SKM-1 (cell line): ENCODE results near the gene IFI27L2.

Experiments used
- DNase-seq: peaks from one replicate; lab custom pipeline; 2025; ENCODE audit not compliant: unreplicated experiment; lab: John Stamatoyannopoulos, UW

The IFI27L2 gene

GRCh38 chr14:94153750-94154342 lies 24.4 kb upstream of the IFI27L2 start:
- DNase-seq, result no peak

GRCh38 chr14:94152676-94153075 lies 23.3 kb upstream of the IFI27L2 start:
- DNase-seq, result no peak

DNA sequence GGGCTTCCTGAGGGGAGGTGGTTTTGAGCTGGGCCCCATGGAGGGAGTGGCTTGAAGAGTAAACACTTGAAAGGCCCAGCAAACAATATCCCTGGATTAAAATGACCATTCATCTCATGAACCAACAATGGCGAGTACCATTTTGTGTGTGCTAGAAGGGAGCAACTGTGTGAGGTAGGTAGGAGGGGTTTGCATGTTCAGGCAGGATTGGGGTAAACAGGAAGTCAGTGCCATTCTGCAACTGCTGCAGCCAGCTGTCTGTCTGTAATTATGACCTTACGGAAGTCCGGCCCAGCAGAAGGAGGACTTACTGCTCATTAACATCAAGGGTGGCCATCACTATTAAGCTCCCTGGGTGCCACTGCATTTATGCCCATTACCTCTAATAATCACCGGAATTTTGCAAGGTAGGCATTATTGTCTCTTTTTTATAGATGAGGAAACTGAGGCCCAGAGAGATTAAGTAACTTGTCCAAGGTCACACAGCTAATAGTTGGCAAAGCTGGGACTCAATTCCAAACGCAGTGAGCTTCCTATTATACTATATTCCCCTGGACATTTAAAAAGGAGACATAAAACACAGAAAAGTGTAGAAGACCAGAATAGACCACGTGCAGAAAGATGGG lies 16.6 kb upstream of the IFI27L2 start:
- no peak for DNase-seq

DNA sequence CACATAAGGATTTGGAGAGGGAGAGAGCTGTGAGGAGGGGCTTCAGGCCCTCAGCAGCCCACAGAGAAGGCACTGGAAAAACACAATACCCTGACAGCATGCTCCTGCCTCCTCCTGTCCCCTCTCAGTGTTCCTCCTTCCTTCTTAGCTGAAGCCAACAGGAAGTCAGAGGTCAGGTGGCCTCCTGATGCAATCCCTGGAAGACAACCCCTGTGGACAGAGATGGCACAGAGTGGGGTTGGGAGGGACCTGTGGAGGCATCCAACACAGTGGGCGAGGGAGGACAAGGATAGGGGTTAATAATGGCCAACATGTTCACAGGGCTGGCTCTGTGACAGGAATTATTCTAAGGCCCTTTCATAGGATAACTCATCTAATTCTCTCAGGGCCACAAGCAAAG lies 15.4 kb upstream of the IFI27L2 start:
- peak; percentile 4 for DNase-seq

GRCh38 chr14:94143711-94144110 lies 14.3 kb upstream of the IFI27L2 start:
- DNase-seq, result no peak

GRCh38 chr14:94143239-94143638 lies 13.8 kb upstream of the IFI27L2 start:
- no peak for DNase-seq

DNA sequence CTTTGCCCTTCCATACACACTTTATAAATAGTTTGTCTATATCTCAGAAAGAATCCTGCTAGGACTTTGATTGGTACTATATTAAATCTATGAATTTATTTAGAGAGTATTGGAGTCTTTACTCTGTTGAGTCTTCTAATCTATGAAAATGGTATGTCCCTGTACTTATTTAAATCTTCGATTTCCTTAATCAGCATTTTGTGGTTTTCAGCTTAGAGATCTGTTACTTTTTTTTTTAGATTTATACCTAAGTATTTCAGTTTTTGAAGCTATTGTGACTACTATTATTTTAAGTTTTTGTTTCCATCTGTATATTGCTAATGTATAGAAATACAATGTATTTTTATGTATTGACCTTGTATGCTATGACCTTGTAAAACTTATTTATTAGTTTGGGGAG lies 13.4 kb upstream of the IFI27L2 start:
- DNase-seq, result no peak

- no peak for DNase-seq
Measured at GRCh38 chr14:94142247-94142646, 12.8 kb upstream of the IFI27L2 start.

GRCh38 chr14:94139421-94139820 lies 10.0 kb upstream of the IFI27L2 start:
- DNase-seq, result no peak

DNA sequence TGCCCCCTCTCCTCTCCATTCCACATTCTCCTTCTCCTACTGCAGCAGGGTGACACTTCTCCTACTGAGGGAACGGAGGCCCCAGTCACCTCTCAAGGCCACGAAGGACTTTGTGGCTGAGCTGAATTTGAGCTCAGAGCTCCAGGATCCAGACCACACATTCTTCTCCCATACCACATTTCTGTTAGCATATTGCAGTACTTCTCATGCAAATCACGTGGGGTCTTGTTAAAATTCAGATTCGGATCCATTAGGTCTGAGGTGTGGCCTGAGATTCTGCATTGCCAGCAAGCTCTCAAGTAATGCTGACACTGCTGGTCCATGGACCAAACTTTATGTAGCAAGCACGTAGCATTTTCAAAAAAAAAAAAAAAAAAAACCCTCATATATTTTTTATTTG lies 9.6 kb upstream of the IFI27L2 start:
- DNase-seq, result no peak

DNA sequence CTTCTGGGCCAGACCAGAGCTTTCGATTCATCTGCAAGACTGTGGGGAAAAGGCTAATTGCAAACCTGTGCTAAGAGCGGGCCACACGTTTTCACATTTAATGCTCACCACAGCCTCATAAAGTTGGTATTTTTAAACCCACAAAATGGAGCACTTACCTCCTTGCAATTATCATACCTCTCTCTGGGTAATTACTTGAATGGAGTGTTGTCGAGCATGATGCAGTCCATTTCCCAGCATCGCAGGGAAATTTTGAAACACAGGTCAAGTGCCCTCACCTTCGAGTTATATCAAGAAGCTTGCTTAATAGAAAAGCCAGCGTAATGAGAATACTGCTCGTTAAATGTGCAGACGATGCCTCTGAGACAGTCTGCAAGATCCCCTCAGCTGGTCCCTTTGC lies 8.8 kb upstream of the IFI27L2 start:
- DNase-seq, result no peak

DNA sequence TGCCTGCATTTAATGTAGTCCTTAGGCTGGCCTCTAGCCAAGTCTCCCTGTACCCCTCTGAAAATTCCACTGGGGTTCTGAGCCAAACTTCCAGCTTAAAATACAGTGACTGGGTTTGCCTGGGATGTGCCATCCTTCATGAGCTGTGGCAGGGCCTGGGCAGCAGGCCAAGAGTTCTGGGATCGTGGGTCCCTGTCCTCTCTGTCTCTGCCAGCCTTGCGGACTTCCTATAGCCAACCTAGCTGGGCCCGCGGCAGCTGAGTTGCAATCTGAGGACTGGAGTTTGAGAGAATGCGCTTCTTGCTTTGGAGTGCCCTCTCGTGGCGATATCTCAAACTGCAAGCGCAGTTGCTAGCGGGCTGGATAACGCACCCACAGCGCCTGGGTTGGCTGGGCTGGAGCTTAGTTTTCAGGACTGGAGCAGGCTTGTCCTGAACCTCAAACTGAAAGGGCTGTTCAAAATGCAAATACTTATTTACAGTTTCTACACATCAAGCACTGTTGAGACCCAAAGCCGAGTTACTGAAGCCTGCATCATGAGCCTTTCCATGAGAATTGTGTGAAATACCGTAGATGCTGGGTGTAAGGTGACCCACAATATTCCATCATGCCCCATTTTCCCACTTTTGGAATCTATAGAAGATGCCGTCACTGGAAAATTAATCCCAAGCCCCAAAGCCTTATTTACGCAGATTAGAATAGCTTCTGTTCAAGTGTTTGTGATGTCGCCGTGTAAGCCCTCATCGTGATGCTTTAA lies 7.3 kb upstream of the IFI27L2 start:
- peak; percentile 7 for DNase-seq

- DNase-seq, result no peak
Measured at GRCh38 chr14:94135476-94135875, 6.1 kb upstream of the IFI27L2 start.

DNA sequence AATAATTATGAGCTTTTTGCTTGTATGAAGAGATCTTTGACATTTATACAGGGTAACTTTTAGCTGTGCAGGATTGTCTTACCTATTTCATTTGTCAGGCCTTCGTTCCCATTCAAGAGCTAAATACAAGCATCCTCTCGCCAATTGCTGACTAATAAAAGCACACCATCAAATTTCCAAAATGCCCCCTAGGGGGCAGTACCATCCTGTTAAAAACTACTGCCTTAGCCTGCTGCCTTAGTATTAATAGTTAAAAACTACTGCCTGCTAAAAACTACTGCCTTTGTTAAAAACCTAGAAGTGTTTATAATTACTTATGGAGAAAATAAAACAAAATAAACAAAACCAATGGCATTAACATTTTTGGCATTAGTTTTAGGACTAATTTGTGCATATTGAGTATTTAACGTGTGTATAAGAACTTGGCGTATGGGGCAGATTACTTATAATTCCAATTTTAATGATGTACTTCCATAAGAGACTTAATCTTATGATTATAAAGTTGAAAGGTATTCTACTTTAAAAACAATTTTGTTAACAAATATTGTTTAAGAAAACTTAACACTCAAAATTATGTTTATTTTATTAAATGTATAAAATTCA lies 3.0 kb upstream of the IFI27L2 start:
- DNase-seq, result peak; percentile 10

- DNase-seq, result no peak
Measured at GRCh38 chr14:94129758-94130414, 482 bp upstream of the IFI27L2 start.

DNA sequence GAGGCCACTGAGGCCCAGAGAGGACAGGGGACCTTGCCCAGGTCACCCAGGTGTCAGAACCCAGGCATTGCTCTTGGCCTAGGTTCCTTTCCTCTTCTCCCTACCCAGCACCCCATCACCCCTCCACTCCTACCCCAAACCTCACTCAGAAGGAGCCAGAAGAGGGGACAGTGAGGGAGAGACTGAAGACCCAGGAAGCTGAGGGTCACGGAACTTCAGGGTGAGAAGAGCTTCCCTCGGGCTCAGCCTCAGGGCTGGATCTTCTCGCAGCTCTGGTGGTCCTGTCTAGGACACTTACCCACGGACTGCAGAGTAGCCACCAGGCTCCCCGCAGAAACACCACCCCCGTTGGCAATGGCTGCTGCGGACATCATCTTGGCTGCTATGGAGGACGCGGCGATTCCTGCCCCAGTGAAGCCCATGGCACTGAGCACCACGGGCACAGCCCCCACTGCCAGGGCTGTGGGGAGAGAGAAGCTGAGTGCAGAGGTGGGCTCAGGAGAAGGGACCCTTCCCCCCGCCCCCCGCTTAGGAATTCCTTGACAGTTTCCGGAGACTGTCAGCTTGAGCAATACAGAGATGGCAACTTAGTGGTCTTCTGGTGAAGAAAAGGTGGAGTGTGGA lies 1.1 kb downstream of the IFI27L2 start:
- DNase-seq, result no peak

DNA sequence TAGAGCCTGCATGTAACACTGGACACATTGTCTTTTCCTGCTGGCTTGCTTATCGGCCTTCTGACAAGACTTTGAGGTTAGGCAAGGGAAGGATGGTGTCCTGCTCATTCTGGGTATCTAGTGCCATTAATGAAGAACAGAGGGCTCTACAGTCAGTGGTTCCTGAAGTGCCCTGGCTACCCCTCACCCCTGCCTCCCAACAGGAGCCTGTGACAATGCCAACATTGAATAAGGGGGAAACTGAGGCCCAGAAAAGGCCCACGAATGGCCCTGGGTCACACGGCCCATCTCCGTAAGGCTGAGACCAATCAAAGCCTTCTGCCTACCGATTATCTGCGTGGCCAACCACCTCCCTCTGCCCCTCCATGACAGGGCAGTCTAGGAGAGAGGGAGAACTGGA lies 2.1 kb downstream of the IFI27L2 start:
- DNase-seq, result no peak

DNA sequence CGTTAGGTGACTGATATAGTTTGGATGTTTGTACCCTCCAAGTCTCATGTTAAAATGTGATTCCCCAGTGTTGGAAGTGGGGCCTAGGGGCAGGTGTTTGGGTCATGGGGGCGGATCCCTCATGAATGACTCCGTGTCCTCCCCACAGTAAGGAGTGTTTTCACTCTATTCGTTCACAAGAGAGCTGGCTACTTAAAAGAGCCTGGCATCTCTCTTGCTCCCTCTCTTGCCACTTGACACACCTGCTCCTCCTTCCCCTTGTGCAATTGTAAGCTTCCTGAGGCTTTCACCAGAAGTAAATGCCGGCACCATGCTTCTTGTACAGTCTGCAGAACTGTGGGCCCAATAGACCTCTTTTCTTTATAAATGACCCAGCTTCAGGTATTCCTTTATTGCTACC lies 2.6 kb downstream of the IFI27L2 start:
- no peak for DNase-seq

- DNase-seq, result no peak
Measured at GRCh38 chr14:94126419-94126677, 3.1 kb downstream of the IFI27L2 start.

DNA sequence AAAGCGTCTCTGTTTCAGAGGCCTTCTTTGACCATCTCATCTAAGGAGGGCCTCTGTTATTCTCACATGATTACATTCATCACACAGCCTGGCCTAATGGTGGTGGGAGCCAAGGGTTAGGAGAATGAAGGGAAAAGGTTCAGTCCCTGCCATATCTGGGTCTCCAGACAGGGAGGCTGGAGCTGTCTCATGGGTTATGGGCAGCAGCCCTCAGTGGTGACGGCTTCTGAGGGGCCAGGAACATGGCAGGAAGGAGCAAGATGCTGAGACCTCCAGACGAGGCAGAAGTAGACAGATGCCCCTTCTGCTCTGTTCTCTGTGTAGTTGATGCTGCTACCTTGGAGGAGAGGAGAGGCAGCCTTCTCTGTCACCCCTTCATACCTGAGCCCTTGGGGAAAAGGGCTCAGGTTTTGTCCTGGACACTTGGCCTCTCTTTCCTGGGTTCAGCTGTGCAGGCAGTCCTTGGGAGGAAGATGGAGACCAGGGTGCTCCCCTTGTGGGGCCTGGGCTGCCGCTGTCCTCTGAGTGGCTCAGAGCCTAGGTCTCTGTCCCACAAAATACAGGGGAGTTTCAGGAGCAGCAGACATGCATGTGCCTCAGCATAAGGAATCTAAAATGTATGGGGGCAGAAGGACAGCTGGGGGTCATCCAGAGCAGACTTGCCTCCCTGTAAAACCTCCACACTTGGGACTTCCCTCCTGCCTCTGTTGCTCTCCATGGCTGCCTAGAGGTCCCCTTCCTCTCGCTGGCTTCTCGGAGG lies 3.6 kb downstream of the IFI27L2 start:
- DNase-seq, result no peak
